Stimulated activated CD8-positive, alpha-beta memory T cell treated with anti-CD3 and anti-CD28 coated beads, Interleukin-15, amount 100 ng/mL, for 4 hours (primary cell): ENCODE data around the gene FBXL13.
"Not testable (repeated sequence)": the region's sequence is repeated elsewhere in the genome, so short reads cannot be mapped to it uniquely, and the experiment has no call there.

ENCODE experiments used
- DNase-seq, 2 donors: peaks; one replicate each; pipeline ENCODE4 v3.0.0-alpha.2; 2020; ENCODE audit warnings: low read depth in 2 of 2

Gene FBXL13

GRCh38 chr7:102819151-102819550, 255.4 kb downstream of the FBXL13 start:
- no peak for DNase-seq

- no peak for DNase-seq
Observed at GRCh38 chr7:102817616-102818573, 256.7 kb downstream of the FBXL13 start.

GRCh38 chr7:102814025-102814471, 260.5 kb downstream of the FBXL13 start:
- no peak for DNase-seq

GRCh38 chr7:102813191-102814024, 261.2 kb downstream of the FBXL13 start:
- DNase-seq, result no peak

- DNase-seq, result no peak
Observed at GRCh38 chr7:102811942-102812678, 262.5 kb downstream of the FBXL13 start.

GRCh38 chr7:102810916-102811315, 263.7 kb downstream of the FBXL13 start:
- DNase-seq, result no peak

- DNase-seq, result no peak
Observed at GRCh38 chr7:102806613-102807012, 268.0 kb downstream of the FBXL13 start.

- DNase-seq, result not testable (repeated sequence)
Observed at GRCh38 chr7:102795987-102796595, 278.5 kb downstream of the FBXL13 start.

GRCh38 chr7:102794567-102794966, 280.0 kb downstream of the FBXL13 start:
- not testable (repeated sequence) for DNase-seq

GRCh38 chr7:102791831-102792230, 282.8 kb downstream of the FBXL13 start:
- not testable (repeated sequence) for DNase-seq

GRCh38 chr7:102791367-102791766, 283.2 kb downstream of the FBXL13 start:
- DNase-seq, result not testable (repeated sequence)

- not testable (repeated sequence) for DNase-seq
Observed at GRCh38 chr7:102790364-102791100, 284.1 kb downstream of the FBXL13 start.

- DNase-seq, result not testable (repeated sequence)
Observed at GRCh38 chr7:102788770-102789169, 285.8 kb downstream of the FBXL13 start.

GRCh38 chr7:102780926-102781325, 293.7 kb downstream of the FBXL13 start:
- DNase-seq, result not testable (repeated sequence)

- not testable (repeated sequence) for DNase-seq
Observed at GRCh38 chr7:102778663-102779062, 295.9 kb downstream of the FBXL13 start.

GRCh38 chr7:102776217-102776616, 298.4 kb downstream of the FBXL13 start:
- not testable (repeated sequence) for DNase-seq

GRCh38 chr7:102770467-102770866, 304.1 kb downstream of the FBXL13 start:
- not testable (repeated sequence) for DNase-seq

GRCh38 chr7:102769657-102770192, 304.9 kb downstream of the FBXL13 start:
- not testable (repeated sequence) for DNase-seq

GRCh38 chr7:102763295-102763905, 311.2 kb downstream of the FBXL13 start:
- DNase-seq, result not testable (repeated sequence)
